HG03457 (cell line): ENCODE data around the gene VPS72.

Source experiments
- ATAC-seq: cut with Tn5 transposase; IDR thresholded peaks from one replicate; pipeline ENCODE4 v1.9.1; 2021; ENCODE audit warnings: moderate number of reproducible peaks; ENCODE audit not compliant: unreplicated experiment

The VPS72 gene

GRCh38 chr1:151146072-151146411 lies 44.0 kb downstream of the VPS72 start:
- no peak for ATAC-seq

GRCh38 chr1:151145304-151146071 lies 44.5 kb downstream of the VPS72 start:
- ATAC-seq, result no peak

GRCh38 chr1:151144474-151145303 lies 45.3 kb downstream of the VPS72 start:
- no peak for ATAC-seq

GRCh38 chr1:151143986-151144385 lies 46.0 kb downstream of the VPS72 start:
- no peak for ATAC-seq

GRCh38 chr1:151143057-151143435 lies 47.0 kb downstream of the VPS72 start:
- ATAC-seq, result no peak

- ATAC-seq, result no peak
Observed at GRCh38 chr1:151142411-151143056, 47.5 kb downstream of the VPS72 start.

- no peak for ATAC-seq
Observed at GRCh38 chr1:151137789-151138188, 52.2 kb downstream of the VPS72 start.

GRCh38 chr1:151135433-151136385 lies 54.3 kb downstream of the VPS72 start:
- no peak for ATAC-seq

GRCh38 chr1:151134991-151135390 lies 55.0 kb downstream of the VPS72 start:
- ATAC-seq, result no peak

GRCh38 chr1:151134396-151134795 lies 55.6 kb downstream of the VPS72 start:
- ATAC-seq, result no peak

- ATAC-seq, result no peak
Observed at GRCh38 chr1:151133018-151133806, 56.8 kb downstream of the VPS72 start.

GRCh38 chr1:151132335-151133017 lies 57.5 kb downstream of the VPS72 start:
- ATAC-seq, result no peak

- no peak for ATAC-seq
Observed at GRCh38 chr1:151131701-151132334, 58.2 kb downstream of the VPS72 start.

GRCh38 chr1:151130987-151131586 lies 58.9 kb downstream of the VPS72 start:
- ATAC-seq, result no peak

GRCh38 chr1:151128800-151129199 lies 61.2 kb downstream of the VPS72 start:
- no peak for ATAC-seq
